Lung (tissue), 12 donors: Measurements from ENCODE around the gene CCND2. TPM values are rescaled to one million over a fixed set of nuclear protein-coding genes. Genes with fewer than 3 reads are reported as not detected.

Source experiments
- ATAC-seq: fragments of 200-7000 bp; cut with Tn5 transposase; one replicate; pipeline ENCODE4 v1.9.1; 2020; ENCODE audit warnings: moderate number of reproducible peaks; ENCODE audit not compliant: insufficient read depth, low FRiP score
- DNase-seq, 3 donors: peaks; one replicate each; pipeline ENCODE4 v3.0.0-alpha.2; 2013 to 2017
- H3K27ac ChIP-seq, 2 donors: one replicate each; pipeline ENCODE4 v1.5.1; 2013; ENCODE audit warnings: mild to moderate bottlenecking in 2 of 2, moderate library complexity in 2 of 2, control low read depth in 1 of 2, inconsistent platforms in 1 of 2, low read depth in 1 of 2, low read length in 1 of 2
- H3K27me3 ChIP-seq, 3 donors: one replicate each; pipeline ENCODE4 v1.5.1; 2013; ENCODE audit warnings: low read length in 2 of 3; ENCODE audit not compliant: control insufficient read depth in 3 of 3, insufficient read depth in 3 of 3
- H3K36me3 ChIP-seq, 4 donors: one replicate each; pipeline ENCODE4 v1.5.1; 2013; ENCODE audit warnings: low read length in 4 of 4, mild to moderate bottlenecking in 1 of 4, moderate library complexity in 1 of 4; ENCODE audit not compliant: control insufficient read depth in 4 of 4, insufficient read depth in 4 of 4
- H3K4me1 ChIP-seq, 5 donors: one replicate each; pipeline ENCODE4 v1.5.1; 2013; ENCODE audit warnings: low read length in 5 of 5, mild to moderate bottlenecking in 2 of 5, moderate library complexity in 1 of 5; ENCODE audit not compliant: control insufficient read depth in 5 of 5, insufficient read depth in 5 of 5
- H3K4me3 ChIP-seq: one replicate; pipeline ENCODE4 v1.5.1; 2013; ENCODE audit warnings: mild to moderate bottlenecking, control low read depth, moderate library complexity
- H3K9ac ChIP-seq, 2 donors: one replicate each; pipeline ENCODE4 v1.5.1; 2013; ENCODE audit warnings: low read length in 2 of 2, control low read depth in 1 of 2; ENCODE audit not compliant: insufficient read depth in 1 of 2
- H3K9me3 ChIP-seq, 4 donors: one replicate each; pipeline ENCODE4 v1.5.1; 2013; ENCODE audit warnings: low read length in 3 of 4, mild to moderate bottlenecking in 1 of 4, moderate library complexity in 1 of 4; ENCODE audit not compliant: control insufficient read depth in 4 of 4, insufficient read depth in 3 of 4
- CTCF ChIP-seq: IDR thresholded peaks from 2 replicates; pipeline ENCODE4 v1.5.1; 2012; ENCODE audit warnings: mild to moderate bottlenecking; ENCODE audit errors: control extremely low read depth, extremely low read depth
- WGBS, 2 donors: extraction: QIAGEN DNeasy Blood & Tissue Kit; methylation state at CpG; one replicate each; pipeline ENCODE4 v1.1.7; 2013; 5-methylcytosine and 5-hydroxymethylcytosine counted together
- polyA plus RNA-seq, 2 donors: library from polyadenylated mRNA; stranded (reverse); fragments of 200-250 nt; gene quantifications; one replicate each; pipeline ENCODE4 v1.2.1, GENCODE V29; 2013
- total RNA-seq, 2 donors: library from RNA; depleted of rRNA in 1 of 2; stranded (reverse); fragments of >200 nt in 1 of 2; gene quantifications; one replicate each; pipeline ENCODE4 v1.2.1, GENCODE V29; 2014 to 2021
- donor health status: control.
- donor health status: control.
- donor health status: Bipolar disorder and iron deficiency.
- donor health status: healthy.
- donor health status: DM: yes; HTN: yes; CAD: no.

The CCND2 gene
- total and polyA plus RNA-seq, 4 donors: 6.1 to 113 (median 51.7) TPM

DNA sequence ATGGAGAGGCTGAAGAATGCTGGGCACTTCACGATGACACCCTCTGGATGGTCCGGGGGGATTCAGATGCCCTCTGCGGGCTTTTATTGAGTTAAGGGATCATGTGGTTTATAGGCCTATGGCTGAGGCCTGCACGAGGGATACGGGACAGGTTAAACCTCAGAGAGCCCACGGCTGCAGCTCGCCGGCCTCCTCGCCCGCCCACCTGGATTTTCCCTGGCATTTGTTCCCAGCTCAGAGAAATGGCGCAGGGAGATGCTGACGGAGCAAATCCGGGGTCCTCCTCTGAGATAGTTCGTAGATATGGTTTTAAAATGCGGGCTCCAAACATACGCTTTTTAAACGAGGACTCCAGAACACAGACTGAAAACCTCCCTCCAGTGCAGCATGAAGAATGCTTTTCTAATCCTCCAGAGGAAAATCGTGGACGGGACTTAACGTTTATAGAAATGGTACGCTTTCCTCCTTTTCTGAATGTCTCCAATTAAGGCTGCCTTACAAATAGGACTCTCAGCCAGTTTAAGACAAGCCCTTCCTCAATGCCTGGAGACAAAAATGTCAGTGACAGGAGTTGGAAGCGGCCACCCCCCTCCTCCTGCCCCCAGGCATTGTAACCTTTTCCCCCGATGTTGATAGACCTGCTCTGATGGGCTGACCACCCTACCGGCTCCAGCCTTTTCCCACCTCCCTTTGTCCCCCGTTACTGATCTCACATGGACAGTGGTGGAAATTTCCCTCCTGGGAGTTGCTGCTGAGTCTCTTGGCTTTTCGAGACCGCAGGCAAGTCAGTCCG lies 16.6 kb downstream of the CCND2 start:
- Histone ChIP-seq H3K27ac (peak overlapping the region in 1 of 2 donors; percentile 36), H3K36me3 (peaks cover 0 to 40% (median 31%) of the 10 kb centered on the region in 4 donors), H3K9me3 (no peaks in the 10 kb centered on the region), H3K27me3 (no peaks in the 10 kb centered on the region), H3K4me3 (no peak overlapping the region), H3K9ac (no peak overlapping the region), H3K4me1 (peaks cover 0 to 6% (median 4%) of the 10 kb centered on the region in 5 donors)
- 91 to 92% methylated on average over 28 of the region's 28 CpGs for whole genome bisulfite sequencing, 2 donors
- no peak for ATAC-seq
- no peak for DNase-seq
- TF ChIP-seq CTCF: no peak

- H3K36me3 ChIP-seq: peaks cover 0 to 40% (median 23%) of the 10 kb centered on the region in 4 donors
- no peak overlapping the region for H3K4me3 ChIP-seq
- peaks cover 0 to 6% (median 4%) of the 10 kb centered on the region in 5 donors for H3K4me1 ChIP-seq
- H3K9ac ChIP-seq: no peak overlapping the region
- TF ChIP-seq CTCF: no peak
- 81 to 90% methylated on average over 16 of the region's 16 CpGs for WGBS, 2 donors
- ATAC-seq (no peak), DNase-seq (no peak)
- H3K27ac ChIP-seq: peak overlapping the region in 1 of 2 donors; percentile 17
- no peaks in the 10 kb centered on the region for H3K27me3 ChIP-seq
- H3K9me3 ChIP-seq: no peaks in the 10 kb centered on the region
Observed at GRCh38 chr12:4292341-4293073, 18.9 kb downstream of the CCND2 start.

DNA sequence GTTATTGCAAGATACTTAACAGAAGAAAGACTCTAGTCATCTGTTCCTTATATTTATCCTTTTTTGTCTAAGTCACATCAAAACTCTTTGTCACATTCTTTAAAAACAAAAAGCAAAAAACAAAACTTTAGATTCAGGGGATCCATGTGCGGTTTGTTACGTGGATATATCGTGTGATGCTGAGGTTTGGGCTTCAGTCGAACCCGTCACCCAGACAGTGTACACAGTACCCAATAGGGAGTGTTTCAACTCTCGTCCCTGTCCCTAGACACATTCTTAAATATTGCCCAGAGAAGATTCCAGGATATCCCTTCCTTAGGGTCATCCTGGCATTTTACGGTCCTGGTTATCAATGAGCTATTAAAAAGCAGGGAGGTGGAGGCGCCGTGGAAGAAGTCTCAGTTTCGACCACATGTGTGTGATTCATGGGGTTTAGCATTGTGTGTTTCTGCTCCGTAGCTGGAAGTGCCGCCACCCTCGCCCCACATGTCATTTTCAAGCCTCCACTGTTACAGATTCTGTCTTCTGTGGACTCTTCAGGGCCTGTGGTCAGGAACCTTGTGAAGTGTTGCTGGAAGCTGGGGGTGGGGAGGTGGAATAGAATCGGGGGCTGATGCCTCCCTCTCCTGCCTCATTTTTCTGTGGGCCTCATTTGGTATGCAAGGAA lies 19.9 kb downstream of the CCND2 start:
- ATAC-seq: no peak

More for the DNA sequence above, 19.9 kb downstream of the CCND2 start:
- Histone ChIP-seq H3K9me3 (no peaks in the 10 kb centered on the region), H3K9ac (no peak overlapping the region), H3K27ac (peak overlapping the region in 1 of 2 donors; percentile 33), H3K4me3 (no peak overlapping the region), H3K36me3 (peaks cover 0 to 42% (median 22%) of the 10 kb centered on the region in 4 donors), H3K27me3 (no peaks in the 10 kb centered on the region), H3K4me1 (peaks cover 0 to 6% (median 4%) of the 10 kb centered on the region in 5 donors)
- no peak for TF ChIP-seq CTCF
- no peak for DNase-seq
- WGBS, 2 donors: 85 to 91% methylated on average over 14 of the region's 14 CpGs
